Neural cell (in vitro differentiated cells): ENCODE data around the gene CLEC5A. TPM values are rescaled to one million over a fixed set of nuclear protein-coding genes. Genes with fewer than 3 reads are reported as not detected.

Experiments used
- H2AFZ ChIP-seq: fragments of 200-600, 300-800 bp; sonication (generic), shearing (Covaris generic); 2 replicates; pipeline ENCODE4 v1.6.0; 2014; ENCODE audit warnings: low read depth, mild to moderate bottlenecking, antibody characterized with exemption, low read length, moderate library complexity
- H3F3A ChIP-seq: fragments of 200-600 bp; shearing (Covaris generic); 2 replicates; pipeline ENCODE4 v1.6.1; 2016; ENCODE audit warnings: mild to moderate bottlenecking, moderate library complexity, mixed read lengths, antibody characterized with exemption, low read length; ENCODE audit not compliant: insufficient read depth, poor library complexity, severe bottlenecking
- H3K27ac ChIP-seq: fragments of 200-600, 300-800 bp; sonication (generic), shearing (Covaris generic); 2 replicates; pipeline ENCODE4 v1.5.1; 2014; ENCODE audit warnings: mild to moderate bottlenecking, low read length, moderate library complexity
- H3K27me3 ChIP-seq: fragments of 300-800, 200-600 bp; sonication (generic), shearing (Covaris generic); 2 replicates; pipeline ENCODE4 v1.6.0; 2014; ENCODE audit warnings: mild to moderate bottlenecking, low read depth, low read length, moderate library complexity; ENCODE audit not compliant: insufficient read depth
- H3K36me3 ChIP-seq: fragments of 300-800, 200-600 bp; sonication (generic), shearing (Covaris generic); 2 replicates; pipeline ENCODE4 v1.5.1; 2014; ENCODE audit warnings: mild to moderate bottlenecking, antibody characterized with exemption, low read length, moderate library complexity; ENCODE audit not compliant: insufficient read depth
- H3K4me2 ChIP-seq: fragments of 300-800, 200-600 bp; sonication (generic), shearing (Covaris generic); 2 replicates; pipeline ENCODE4 v1.6.0; 2014; ENCODE audit warnings: mild to moderate bottlenecking, low read length
- H3K4me3 ChIP-seq: fragments of 300-800, 200-600 bp; sonication (generic), shearing (Covaris generic); 2 replicates; pipeline ENCODE4 v1.5.1; 2014; ENCODE audit warnings: mild to moderate bottlenecking, low read length, moderate library complexity
- H3K79me2 ChIP-seq: fragments of 200-600 bp; shearing (Covaris generic); replicated peaks from 2 replicates; pipeline ENCODE4 v1.6.0; 2014; ENCODE audit warnings: mild to moderate bottlenecking, low read length, moderate library complexity; ENCODE audit not compliant: insufficient read depth
- H3K9ac ChIP-seq: fragments of 300-800, 200-600 bp; sonication (generic), shearing (Covaris generic); 2 replicates; pipeline ENCODE4 v1.6.1; 2016; ENCODE audit warnings: mild to moderate bottlenecking, low read length, mixed read lengths
- H3K9me2 ChIP-seq: fragments of 200-600 bp; shearing (Covaris generic); 2 replicates; pipeline ENCODE4 v1.6.1; 2016; ENCODE audit warnings: mild to moderate bottlenecking, low read length, mixed read lengths; ENCODE audit not compliant: insufficient read depth
- H3K9me3 ChIP-seq: fragments of 200-600, 300-800 bp; sonication (generic), shearing (Covaris generic); 2 replicates; pipeline ENCODE4 v1.6.1; 2016; ENCODE audit warnings: mild to moderate bottlenecking, mixed run types, low read length, moderate library complexity, mixed read lengths
- H4K20me1 ChIP-seq: fragments of 200-600 bp; shearing (Covaris generic); 2 replicates; pipeline ENCODE4 v1.6.1; 2016; ENCODE audit warnings: mild to moderate bottlenecking, mixed run types; ENCODE audit not compliant: insufficient read depth
- CTCF ChIP-seq: fragments of 450-650 bp; IDR thresholded peaks from 2 replicates; pipeline ENCODE4 v1.5.1; 2014; ENCODE audit warnings: antibody characterized with exemption, mild to moderate bottlenecking, moderate library complexity; ENCODE audit not compliant: poor library complexity, severe bottlenecking
- EP300 ChIP-seq: fragments of 450-650 bp; conservative IDR thresholded peaks from 2 replicates; pipeline ENCODE4 v1.6.1; 2014; ENCODE audit warnings: antibody characterized with exemption, mild to moderate bottlenecking, moderate library complexity; ENCODE audit not compliant: poor library complexity, severe bottlenecking
- EZH2 ChIP-seq: fragments of 200-600, 300-800 bp; shearing (Covaris generic), sonication (generic); IDR thresholded peaks from 2 replicates; pipeline ENCODE4 v1.6.1; 2014; ENCODE audit warnings: antibody characterized with exemption, low read length, borderline replicate concordance, mild to moderate bottlenecking; ENCODE audit not compliant: insufficient read depth, poor library complexity, severe bottlenecking
- MXI1 ChIP-seq: fragments of 450-650 bp; conservative IDR thresholded peaks from 2 replicates; pipeline ENCODE4 v1.6.1; 2014; ENCODE audit warnings: antibody characterized with exemption, mild to moderate bottlenecking; ENCODE audit not compliant: poor library complexity, severe bottlenecking
- POLR2AphosphoS5 ChIP-seq: IDR thresholded peaks from 2 replicates; pipeline ENCODE4 v1.6.1; 2012
- RAD21 ChIP-seq: fragments of 450-650 bp; conservative IDR thresholded peaks from 2 replicates; pipeline ENCODE4 v1.6.1; 2014; ENCODE audit warnings: antibody characterized with exemption, mild to moderate bottlenecking, moderate library complexity
- SMC3 ChIP-seq: fragments of 450-650 bp; conservative IDR thresholded peaks from 2 replicates; pipeline ENCODE4 v1.6.1; 2014; ENCODE audit warnings: antibody characterized with exemption, mild to moderate bottlenecking, moderate library complexity; ENCODE audit not compliant: poor library complexity
- TAF1 ChIP-seq: IDR thresholded peaks from 2 replicates; pipeline ENCODE4 v1.6.1; 2012; ENCODE audit warnings: low read depth
- polyA plus RNA-seq: library from polyadenylated mRNA; depleted of rRNA; stranded (reverse); fragments of >200 nt; gene quantifications from 2 replicates; pipeline ENCODE4 v1.2.3, GENCODE V29; 2014
- TF ChIP-seq, protein P1 (sequence below): IDR thresholded peaks from 2 replicates; pipeline ENCODE4 v1.6.1; 2012; ENCODE audit warnings: borderline replicate concordance

Gene CLEC5A
- polyA plus RNA-seq, 1 donor from 2014 or later: not detected

DNA sequence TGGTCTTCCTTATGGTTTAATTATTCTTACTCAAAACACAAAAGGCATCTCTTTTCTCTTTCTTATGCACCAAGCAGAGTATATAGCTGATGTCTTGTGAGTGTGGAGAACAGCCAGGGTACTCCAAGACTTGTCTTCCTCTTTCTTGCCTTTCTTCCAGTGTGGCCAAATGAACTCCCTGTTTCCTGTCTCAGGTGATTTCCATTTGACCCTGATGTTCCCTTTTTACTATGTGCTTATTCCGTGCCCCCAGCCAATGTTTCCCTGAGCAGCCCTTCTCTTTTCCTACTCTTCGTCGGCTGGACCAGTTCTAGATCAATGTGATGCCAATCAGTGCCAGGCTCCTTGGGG is 18.0 kb downstream of the CLEC5A start:
- no peaks in the 10 kb centered on the region for H3F3A ChIP-seq

DNA sequence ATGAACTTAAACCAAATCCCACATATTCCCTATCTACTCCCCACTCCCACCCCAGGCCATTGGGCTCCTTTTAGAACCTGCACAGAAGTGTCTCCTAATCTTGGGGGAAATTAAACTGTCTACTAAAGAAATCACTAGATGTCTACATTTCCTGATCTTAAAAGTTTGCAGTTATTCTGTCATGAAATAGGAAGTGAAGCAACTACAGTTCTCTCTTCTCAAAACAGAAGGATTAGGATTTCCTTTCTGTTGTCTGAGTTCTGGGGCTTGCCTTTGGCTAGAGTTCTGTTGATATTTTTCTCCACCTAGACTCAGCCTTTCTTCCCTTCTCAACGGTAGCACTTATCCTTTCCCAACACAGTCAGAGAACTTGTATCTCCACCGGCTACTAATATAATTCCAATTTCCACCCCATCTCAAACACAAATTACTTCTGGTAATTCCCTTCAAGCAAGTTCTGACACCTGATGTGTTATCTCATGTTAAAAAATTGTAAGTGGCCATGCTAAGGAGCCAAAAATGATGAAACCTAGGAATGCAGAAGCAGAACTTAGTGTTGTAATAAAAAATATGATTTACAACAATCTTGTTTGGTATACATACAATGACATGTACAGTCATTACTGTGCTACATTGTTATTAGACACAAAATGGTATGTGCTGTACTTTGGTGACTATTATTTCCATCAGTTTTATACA is 18.5 kb downstream of the CLEC5A start:
- H3K4me3 ChIP-seq: no peak overlapping the region
- H3K9me2 ChIP-seq: no peaks in the 10 kb centered on the region
- H3K27ac ChIP-seq: no peak overlapping the region
- no peaks in the 10 kb centered on the region for H4K20me1 ChIP-seq
- no peaks in the 10 kb centered on the region for H3K79me2 ChIP-seq
- no peak overlapping the region for H3K9ac ChIP-seq
- H3K9me3 ChIP-seq: no peaks in the 10 kb centered on the region
- no peaks in the 10 kb centered on the region for H3F3A ChIP-seq
- no peaks in the 10 kb centered on the region for H3K27me3 ChIP-seq
- H3K4me2 ChIP-seq: no peak overlapping the region
- no peak overlapping the region for H2AFZ ChIP-seq
- no peaks in the 10 kb centered on the region for H3K36me3 ChIP-seq
- TF ChIP-seq, protein P1, sequence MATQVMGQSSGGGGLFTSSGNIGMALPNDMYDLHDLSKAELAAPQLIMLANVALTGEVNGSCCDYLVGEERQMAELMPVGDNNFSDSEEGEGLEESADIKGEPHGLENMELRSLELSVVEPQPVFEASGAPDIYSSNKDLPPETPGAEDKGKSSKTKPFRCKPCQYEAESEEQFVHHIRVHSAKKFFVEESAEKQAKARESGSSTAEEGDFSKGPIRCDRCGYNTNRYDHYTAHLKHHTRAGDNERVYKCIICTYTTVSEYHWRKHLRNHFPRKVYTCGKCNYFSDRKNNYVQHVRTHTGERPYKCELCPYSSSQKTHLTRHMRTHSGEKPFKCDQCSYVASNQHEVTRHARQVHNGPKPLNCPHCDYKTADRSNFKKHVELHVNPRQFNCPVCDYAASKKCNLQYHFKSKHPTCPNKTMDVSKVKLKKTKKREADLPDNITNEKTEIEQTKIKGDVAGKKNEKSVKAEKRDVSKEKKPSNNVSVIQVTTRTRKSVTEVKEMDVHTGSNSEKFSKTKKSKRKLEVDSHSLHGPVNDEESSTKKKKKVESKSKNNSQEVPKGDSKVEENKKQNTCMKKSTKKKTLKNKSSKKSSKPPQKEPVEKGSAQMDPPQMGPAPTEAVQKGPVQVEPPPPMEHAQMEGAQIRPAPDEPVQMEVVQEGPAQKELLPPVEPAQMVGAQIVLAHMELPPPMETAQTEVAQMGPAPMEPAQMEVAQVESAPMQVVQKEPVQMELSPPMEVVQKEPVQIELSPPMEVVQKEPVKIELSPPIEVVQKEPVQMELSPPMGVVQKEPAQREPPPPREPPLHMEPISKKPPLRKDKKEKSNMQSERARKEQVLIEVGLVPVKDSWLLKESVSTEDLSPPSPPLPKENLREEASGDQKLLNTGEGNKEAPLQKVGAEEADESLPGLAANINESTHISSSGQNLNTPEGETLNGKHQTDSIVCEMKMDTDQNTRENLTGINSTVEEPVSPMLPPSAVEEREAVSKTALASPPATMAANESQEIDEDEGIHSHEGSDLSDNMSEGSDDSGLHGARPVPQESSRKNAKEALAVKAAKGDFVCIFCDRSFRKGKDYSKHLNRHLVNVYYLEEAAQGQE: no peak
- TF ChIP-seq EP300 (no peak), POLR2AphosphoS5 (no peak), EZH2 (no peak), RAD21 (no peak), SMC3 (no peak), TAF1 (no peak), MXI1 (no peak)

More for the DNA sequence above, 18.0 kb downstream of the CLEC5A start:
- Histone ChIP-seq H3K4me3 (no peak overlapping the region), H3K9ac (no peak overlapping the region), H3K9me2 (no peaks in the 10 kb centered on the region), H3K27ac (no peak overlapping the region), H3K9me3 (no peaks in the 10 kb centered on the region), H2AFZ (no peak overlapping the region), H3K4me2 (no peak overlapping the region), H3K79me2 (no peaks in the 10 kb centered on the region), H4K20me1 (no peaks in the 10 kb centered on the region), H3K27me3 (no peaks in the 10 kb centered on the region), H3K36me3 (no peaks in the 10 kb centered on the region)
- TF ChIP-seq EZH2: no peak
- no peak for TF ChIP-seq RAD21
- no peak for TF ChIP-seq POLR2AphosphoS5
- TF ChIP-seq EP300: no peak
- no peak for TF ChIP-seq CTCF
- no peak for TF ChIP-seq SMC3
- TF ChIP-seq MXI1: no peak
- no peak for TF ChIP-seq TAF1
- TF ChIP-seq, protein P1: no peak
